ENCODE data around the gene LTB4R.

LTB4R gene, protein sequence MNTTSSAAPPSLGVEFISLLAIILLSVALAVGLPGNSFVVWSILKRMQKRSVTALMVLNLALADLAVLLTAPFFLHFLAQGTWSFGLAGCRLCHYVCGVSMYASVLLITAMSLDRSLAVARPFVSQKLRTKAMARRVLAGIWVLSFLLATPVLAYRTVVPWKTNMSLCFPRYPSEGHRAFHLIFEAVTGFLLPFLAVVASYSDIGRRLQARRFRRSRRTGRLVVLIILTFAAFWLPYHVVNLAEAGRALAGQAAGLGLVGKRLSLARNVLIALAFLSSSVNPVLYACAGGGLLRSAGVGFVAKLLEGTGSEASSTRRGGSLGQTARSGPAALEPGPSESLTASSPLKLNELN

DNA sequence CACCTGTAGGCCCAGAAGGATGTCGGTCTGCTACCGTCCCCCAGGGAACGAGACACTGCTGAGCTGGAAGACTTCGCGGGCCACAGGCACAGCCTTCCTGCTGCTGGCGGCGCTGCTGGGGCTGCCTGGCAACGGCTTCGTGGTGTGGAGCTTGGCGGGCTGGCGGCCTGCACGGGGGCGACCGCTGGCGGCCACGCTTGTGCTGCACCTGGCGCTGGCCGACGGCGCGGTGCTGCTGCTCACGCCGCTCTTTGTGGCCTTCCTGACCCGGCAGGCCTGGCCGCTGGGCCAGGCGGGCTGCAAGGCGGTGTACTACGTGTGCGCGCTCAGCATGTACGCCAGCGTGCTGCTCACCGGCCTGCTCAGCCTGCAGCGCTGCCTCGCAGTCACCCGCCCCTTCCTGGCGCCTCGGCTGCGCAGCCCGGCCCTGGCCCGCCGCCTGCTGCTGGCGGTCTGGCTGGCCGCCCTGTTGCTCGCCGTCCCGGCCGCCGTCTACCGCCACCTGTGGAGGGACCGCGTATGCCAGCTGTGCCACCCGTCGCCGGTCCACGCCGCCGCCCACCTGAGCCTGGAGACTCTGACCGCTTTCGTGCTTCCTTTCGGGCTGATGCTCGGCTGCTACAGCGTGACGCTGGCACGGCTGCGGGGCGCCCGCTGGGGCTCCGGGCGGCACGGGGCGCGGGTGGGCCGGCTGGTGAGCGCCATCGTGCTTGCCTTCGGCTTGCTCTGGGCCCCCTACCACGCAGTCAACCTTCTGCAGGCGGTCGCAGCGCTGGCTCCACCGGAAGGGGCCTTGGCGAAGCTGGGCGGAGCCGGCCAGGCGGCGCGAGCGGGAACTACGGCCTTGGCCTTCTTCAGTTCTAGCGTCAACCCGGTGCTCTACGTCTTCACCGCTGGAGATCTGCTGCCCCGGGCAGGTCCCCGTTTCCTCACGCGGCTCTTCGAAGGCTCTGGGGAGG lies at the start of gene LTB4R:
Gene LTB4R (plus strand): TSS at position 857 of the 959 bp plus-strand sequence. CDS start 4,150 bp downstream, outside the sequence.
- no peak for DNase-seq

GRCh38 chr14:24261969-24262327 lies 49.4 kb upstream of the LTB4R start:
- no peak for DNase-seq

DNA sequence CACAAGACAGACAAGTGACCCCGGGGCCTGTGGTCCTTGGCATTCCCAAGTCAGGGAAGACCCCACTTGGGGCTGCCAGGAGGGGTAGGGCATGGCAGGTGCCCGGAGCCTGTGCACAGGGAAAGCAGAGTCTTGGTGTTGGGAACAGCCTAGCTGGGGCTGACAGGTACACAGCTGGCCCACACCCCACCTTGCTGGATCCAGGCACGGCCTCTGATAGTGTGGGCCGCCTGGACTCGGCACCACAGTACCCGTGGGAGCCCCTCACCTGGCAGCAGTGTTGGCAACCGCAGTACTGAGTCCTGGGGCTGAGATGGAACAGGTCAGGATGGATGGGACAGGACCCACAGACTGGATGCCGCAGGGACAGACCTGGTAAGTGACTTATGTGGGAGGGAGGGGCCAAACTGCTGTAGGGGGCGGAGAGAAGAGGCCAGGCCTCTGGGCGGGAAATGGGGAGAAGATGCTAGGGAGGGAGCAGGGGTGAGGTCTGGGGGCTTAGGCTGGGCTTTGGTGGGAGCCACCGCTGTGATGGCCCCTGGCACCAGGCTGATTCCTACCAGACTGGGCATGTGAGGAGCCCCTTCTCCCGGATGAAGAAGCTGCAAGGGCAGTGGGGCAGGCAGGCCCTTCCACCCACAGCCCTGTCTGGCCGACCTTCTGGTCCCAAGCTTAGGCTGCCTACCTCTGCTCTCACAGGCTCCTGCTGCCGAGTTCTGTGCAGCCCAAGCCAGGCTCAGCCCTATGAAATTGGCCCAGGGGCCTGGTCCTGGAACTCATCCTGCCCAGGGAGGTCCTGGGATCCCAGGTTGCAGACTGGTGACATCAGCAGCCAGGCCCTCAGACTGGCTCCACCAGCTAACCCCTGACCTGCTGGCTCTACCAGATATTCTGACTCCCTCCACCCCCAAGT lies 48.2 kb upstream of the LTB4R start, which contains the start of gene TGM1:
Gene TGM1 (minus strand): TSS at position 357 of the 913 bp plus-strand sequence. CDS start 825 bp downstream, outside the sequence.
- no peak for DNase-seq

DNA sequence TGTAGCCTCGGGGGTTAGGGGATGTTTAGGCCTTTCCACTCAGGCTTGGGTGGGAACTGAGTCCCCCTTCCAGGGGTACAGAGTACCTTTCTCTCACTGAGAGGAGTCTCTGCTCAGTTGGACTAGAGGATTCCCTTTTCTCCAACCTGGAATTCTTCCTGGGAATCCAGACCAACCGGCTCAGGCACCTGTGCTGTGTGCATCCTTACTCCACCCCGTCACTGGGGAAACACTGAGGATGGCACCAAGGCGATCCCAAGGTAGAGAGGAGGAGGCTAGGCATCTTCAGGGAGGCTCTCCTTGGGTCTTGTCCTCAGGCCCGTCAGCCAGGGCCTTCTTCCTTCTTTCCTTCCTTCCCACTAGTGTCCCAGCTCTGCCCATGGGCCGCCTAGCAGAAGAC lies 47.5 kb upstream of the LTB4R start:
- no peak for DNase-seq

- no peak for DNase-seq
Observed at GRCh38 chr14:24264298-24264697, 47.0 kb upstream of the LTB4R start.

GRCh38 chr14:24266344-24267244 lies 44.7 kb upstream of the LTB4R start:
- no peak for DNase-seq

- no peak for DNase-seq
Observed at GRCh38 chr14:24267516-24267915, 43.8 kb upstream of the LTB4R start.

GRCh38 chr14:24268225-24268624 lies 43.1 kb upstream of the LTB4R start:
- no peak for DNase-seq

DNA sequence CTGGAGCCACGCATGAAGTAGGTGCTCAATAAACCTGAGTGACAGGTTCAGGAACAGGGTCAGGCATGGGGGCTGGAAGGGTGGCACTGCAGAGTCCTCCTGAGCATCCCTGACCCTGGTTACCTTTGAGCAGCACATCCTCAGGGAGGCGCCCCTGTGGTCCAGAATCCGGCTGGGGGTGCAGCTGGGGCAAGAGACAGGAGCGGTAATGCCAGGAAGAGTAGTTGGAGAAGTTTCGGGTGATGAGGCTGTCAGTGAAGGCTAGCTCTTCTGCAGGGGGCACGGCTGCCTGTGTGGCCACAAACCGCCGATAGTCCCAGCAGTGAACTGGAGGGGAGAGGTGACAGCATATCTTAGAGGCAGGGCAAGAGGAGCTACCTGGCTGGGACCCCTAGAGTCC lies 41.9 kb upstream of the LTB4R start:
- no peak for DNase-seq

DNA sequence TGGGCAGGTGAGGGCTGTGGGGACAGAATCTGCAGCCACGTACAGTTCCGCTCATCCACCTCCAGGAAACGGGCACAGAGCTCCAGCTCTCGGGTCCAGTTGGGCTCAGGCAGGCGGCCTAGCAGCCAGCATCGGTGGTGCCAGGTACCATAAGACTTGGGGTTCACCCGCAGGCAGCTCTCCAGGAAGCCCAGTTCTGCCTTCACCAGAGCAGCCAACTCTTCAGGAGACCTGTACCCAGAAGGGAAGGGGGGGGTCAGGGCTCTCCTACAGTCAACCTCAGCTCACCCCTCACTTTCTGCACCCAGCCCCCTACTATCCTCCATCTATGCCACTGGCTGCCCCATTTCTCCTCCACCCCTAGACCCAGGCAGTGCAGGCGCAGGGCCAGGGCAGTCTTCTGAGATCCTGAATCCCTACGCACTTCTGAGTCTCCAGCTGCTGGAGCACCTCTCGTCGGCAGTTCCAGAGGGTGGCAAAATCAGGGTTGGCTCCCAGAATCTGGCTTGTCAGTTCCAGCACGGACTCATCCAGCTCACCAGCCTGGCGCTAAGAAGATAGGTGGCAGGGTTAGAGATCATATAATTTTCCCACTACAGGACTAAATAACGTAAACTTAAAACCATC lies 41.3 kb upstream of the LTB4R start:
- DNase-seq: no peak

DNA sequence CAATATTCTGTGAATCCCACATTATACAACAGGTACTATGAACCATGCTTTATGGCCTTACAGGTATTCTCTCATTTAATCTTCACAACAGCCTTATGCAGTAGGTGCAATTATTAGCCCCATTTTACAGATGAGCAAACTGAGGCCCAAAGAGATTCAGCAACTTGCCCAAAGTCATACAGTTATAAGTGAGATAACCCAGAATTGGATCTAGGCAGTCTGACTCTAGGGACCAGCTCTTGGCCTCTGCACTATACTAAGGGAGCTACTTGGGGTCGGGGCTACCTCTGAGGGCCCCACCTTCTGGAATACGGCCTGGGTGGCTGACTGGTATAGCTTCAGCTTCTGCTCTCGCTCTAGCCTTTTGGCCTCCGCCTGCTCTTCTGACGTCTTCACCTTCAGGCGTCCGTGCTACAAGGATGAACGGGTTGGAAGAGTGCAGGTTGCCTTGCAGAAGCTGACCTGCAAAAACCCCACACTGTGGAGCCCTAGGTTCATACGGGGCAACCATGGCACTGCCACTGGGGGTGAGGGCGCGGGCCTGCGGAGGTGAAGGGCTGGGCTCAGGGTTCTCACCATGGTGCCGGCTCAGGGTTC lies 40.7 kb upstream of the LTB4R start:
- no peak for DNase-seq

DNA sequence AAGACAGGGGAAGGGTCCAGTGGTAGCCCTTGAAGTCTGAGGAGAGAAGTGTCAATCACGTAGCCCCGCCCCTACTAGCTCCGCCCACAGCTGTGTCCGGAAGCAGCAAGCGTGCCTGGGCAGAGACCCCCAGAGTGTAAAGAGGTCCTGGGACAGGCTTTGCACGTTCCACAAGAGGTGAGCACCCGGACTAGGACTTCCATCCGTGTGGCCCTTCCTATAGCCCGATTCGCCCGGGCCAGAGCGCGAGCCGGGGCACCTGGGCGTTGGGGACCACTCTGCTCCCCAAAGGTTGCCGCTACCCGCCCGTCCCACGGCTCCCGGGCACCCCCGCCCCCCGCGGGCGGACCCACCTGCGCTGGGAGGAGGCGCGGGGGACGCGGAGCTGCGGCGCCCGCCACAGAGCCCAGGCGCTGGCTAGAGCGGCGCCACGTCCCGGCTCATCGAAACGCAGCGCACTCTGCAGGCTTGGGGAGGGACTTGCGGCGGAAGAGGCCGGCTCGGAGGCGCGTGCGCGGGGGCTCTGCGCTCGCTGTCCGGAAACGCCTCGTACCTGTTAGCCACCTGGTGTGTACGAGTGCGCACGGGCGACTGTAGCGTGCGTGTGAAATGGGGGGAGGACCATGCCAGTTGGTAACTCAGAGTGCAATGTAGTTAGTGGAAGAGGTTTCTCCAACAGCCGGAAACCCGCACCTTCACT lies 40.0 kb upstream of the LTB4R start, which contains the start of gene RABGGTA:
Gene RABGGTA (minus strand): TSS at position 464 of the 700 bp plus-strand sequence. CDS start 482 bp downstream, outside the sequence.
- peak; percentile 64 to 93 for DNase-seq

GRCh38 chr14:24271834-24272263 lies 39.5 kb upstream of the LTB4R start:
- no peak for DNase-seq

DNA sequence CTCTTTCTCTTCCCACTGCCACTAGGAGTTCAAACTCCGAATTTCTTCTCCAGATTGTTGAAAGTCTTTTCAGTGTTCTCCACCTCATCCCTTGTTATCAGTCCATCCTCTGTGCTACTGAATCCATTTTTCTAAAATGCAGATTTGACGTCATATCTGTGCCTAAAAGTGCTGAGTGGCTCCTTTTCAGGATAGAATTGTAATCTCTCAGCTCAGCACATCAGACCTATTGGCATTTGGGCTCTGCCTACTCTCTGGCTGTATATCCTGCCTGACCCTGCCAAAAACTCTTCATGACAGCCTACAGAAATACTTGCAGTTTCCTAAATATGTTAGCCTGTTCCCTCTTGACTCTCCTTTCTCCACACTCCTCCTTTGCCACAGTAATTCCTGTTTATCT lies 38.8 kb upstream of the LTB4R start:
- DNase-seq: no peak

- DNase-seq: no peak
Observed at GRCh38 chr14:24273422-24273998, 37.8 kb upstream of the LTB4R start.

DNA sequence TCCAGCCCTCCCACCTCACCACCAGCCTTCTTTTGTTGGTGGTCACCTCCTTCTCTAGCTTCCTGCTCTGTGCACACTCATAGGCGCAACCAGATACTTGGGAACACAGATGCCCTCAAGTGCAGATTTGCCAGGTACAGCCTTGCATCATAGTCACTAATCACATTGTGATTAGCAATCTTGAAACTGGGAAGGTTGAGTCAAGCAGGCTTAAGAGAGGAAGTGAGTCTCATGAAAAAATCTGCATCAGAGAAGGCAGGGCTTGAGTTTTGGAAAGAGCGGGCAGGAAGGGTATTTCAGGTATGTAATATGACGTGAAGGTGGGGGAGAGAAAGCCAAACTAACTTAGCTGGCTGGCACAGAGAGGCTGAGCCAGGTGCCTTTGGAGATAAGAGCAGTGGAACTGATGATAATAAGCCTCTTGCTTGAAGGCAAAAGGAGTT lies 37.2 kb upstream of the LTB4R start:
- no peak for DNase-seq

GRCh38 chr14:24277071-24277470 lies 34.2 kb upstream of the LTB4R start:
- DNase-seq: no peak

DNA sequence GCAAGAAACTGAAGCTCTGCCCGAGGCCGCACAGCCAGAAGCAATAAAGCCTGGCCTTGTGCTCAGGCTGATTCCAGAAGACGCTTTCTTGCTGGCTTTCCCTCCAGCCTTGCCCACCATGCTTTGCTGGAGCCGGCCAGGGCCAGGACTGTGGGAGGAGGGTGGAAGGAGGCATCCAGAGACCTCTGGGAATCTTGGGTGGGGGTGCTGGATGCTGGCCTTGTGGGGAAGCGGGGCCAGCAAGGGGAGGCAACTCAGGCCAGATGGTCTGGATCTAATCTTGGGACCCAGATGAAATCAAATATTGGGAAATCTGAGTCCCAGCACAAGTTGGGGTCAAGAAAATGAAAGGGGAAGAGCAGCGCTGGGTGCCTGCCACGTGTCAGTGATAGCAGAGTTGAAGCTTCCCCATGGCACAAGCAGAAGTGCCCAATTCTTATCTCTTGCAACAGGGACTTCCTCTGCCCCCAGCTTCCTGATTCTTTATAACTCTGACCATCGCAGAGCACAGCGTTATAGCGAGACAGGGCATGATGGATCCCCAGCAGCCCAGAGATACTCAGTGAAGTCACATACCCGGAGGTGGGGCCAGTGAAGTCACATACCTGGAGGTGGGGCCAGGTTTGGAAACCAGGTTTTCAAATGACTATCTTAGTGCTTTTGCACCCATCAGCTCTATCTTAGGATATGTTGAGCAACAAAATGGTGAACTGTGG lies 33.5 kb upstream of the LTB4R start:
- DNase-seq: no peak

- DNase-seq: no peak
Observed at GRCh38 chr14:24278424-24278823, 32.9 kb upstream of the LTB4R start.

All from NCI-H446 (cell line).